GM21529 (cell line): Measurements from ENCODE around the gene TOP3B.
"Not testable (repeated sequence)": the region's sequence is repeated elsewhere in the genome, so short reads cannot be mapped to it uniquely, and the experiment has no call there.

ENCODE experiments used
- ATAC-seq: cut with Tn5 transposase; IDR thresholded peaks from one replicate; pipeline ENCODE4 v1.9.1; 2021; ENCODE audit not compliant: unreplicated experiment

The TOP3B gene

DNA sequence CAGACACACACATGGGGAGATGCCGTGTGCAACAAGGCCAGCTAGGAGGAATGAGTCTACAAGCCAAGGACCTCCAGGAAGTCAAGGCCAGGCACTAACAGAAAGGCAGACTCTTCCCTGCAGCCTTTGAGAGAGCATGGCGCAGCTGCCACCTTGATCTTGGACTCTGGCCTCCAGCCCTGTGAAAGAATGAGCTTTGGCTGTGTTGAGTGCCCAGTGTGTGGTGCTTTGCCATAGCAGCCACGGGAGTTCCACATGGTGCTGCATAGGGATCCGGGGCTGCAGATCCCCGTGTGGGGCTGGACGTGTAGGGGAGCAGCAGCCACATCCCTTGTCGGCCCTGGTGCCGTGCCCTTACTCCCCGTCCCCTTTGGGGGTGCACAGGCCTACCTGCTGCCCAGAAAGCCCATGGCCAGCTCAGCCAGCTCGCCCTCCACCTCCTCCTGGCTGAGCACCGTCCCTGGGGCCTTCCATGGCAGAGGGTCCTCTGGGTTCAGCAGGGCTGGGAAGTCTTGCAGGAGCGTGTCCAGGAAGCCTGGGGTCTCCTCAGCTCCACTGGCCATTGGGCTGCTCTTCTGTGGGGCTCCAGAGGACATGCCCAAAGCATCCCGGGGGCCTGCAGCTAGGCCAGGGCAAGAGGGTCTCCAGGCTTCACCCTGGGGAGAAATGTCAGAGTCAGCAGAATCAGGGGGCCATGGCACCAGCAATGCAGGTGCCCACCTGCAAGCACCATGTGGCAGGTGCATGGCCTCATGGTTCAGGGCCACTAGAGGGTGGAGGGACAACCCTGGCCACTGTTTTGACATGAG lies 36.9 kb downstream of the TOP3B start:
- ATAC-seq = no peak

DNA sequence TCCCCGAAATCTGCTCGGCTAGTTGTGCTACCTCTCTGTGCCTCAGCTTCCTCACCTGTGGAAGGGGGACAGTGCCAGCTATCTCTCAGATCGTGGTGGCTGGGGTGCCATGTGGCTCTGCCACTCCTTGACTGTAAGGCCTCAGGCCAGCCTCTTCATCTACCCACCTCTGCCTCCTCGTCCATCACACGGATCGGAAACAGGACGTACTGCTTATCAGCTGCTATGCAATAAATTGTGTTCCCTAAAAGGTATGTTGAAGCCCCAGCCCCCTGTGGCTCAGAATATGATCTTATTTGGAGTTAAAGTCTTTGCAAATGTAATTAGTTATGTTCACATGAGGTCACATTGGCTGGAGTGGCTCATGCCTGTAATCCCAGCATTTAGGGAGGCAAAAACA lies 37.7 kb downstream of the TOP3B start:
- ATAC-seq = no peak

- no peak for ATAC-seq
Measured at GRCh38 chr22:21943571-21944448, 38.8 kb downstream of the TOP3B start.

GRCh38 chr22:21942407-21943343 lies 39.9 kb downstream of the TOP3B start:
- ATAC-seq = no peak

DNA sequence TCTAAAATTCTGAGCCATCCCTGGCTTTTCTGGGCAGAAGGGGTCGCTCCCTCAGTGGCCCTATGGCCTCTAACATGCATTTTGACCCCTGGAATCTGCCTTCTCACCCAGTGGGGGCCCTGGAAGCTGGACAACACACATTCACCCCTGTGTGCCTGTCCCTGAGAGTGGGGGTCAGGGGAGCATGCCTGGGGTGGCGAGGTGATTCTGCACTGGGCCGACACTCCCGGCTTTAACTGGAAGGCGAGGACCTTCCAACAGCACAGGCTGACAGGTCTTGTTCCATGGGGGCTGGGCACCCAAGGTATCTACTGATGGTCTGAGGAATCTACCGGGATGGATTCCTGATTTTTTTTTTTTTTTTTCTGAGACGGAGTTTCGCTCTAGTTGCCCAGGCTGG lies 40.7 kb downstream of the TOP3B start:
- ATAC-seq = no peak

DNA sequence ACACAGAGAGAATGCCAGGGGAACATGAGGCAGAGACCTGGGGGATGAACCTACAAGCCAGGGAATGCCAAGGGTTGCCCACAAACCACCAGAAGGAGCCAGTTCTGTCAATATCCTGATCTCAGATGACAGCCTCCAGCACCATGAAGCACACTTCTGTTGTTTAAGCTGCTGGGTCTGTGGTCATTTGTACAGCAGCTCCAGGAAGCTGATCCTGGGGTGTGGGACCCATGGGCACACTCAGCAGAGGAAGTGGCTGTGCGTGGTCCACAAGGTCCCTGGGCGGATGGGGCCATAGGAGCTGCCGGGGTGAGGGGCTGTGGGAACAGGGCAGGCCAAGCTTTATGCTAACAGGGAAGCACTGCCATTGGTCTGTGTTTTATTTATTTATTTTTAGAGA lies 42.1 kb downstream of the TOP3B start:
- ATAC-seq = no peak

- not testable (repeated sequence) for ATAC-seq
Measured at GRCh38 chr22:21939935-21940334, 42.7 kb downstream of the TOP3B start.

DNA sequence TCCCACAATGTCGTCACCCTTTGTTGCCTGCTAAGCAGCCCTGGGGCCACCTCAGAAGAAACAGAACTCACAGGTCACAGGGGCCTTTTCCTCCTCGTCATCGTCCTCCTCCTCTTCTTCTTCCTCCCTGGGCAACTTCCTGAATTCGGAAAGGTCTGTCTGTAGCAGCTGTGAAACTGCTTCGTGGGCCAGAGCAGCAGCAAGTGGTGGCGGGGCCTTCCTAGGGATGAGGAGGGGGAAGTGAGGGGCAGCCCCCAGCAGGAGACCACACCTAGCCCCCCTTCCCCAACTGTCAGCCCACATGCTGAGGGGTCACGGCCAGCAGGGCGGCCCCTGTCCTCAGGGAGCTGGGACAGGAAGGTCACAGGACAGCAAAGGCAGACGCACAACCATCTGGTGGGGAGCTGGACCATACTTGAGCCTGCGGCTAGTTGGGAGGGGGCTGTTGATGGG lies 43.1 kb downstream of the TOP3B start:
- ATAC-seq = no peak

- ATAC-seq = no peak
Measured at GRCh38 chr22:21938906-21939305, 43.7 kb downstream of the TOP3B start.

GRCh38 chr22:21938071-21938822 lies 44.3 kb downstream of the TOP3B start:
- ATAC-seq = peak; percentile 91

DNA sequence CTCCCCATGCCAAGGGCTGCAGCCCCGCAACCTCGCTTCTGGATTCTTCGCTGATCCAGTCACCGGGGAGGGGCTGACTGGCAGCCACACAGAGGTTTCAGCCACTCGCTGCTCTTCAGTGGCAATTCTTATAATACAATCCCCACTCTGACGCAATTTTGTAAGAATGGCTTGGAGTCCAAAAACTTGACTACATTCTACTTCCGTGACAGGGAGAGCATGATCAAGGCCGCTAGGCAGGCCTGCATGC lies 44.8 kb downstream of the TOP3B start:
- no peak for ATAC-seq

GRCh38 chr22:21937041-21937820 lies 45.4 kb downstream of the TOP3B start:
- ATAC-seq = no peak

GRCh38 chr22:21936151-21936775 lies 46.3 kb downstream of the TOP3B start:
- no peak for ATAC-seq

DNA sequence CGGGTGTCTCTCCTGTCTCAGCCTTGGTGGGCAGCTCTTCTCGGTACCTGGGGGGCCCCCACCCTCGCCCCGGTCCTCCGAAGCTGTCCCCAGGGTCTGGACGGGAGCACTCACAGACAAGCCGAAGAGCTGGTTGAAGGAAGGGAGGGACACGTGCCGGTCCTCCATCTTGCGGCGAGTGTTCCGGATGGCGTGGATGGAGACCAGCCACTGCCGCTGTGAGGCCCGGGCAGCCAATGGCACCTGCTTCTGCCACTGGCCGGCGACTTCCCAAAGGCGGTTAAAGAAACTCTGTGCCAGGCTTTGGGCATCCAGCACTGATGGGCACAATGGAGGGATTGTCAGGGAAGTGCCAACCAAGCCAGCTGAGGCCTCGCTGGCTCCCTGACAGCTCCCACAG lies 48.7 kb downstream of the TOP3B start:
- no peak for ATAC-seq

DNA sequence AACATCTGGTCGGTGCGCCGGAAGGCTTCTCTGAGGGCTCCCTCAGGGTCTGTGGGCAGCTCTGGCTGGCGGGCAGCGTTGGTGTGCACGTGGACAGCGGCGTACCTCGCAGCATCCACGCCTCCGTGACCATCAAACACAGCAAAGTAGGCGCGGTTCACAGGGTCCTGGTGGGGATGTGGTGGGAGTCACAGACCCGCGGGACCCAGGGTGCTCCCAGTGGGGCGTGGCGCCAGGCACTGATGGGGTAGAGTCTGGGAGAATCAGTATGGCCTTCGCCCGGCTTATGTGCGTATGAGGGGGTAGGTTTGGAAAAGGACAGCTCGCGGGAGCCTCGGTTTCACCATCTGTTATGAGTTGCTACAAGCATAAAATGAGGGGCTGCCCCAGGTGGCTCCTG lies 49.2 kb downstream of the TOP3B start:
- ATAC-seq = no peak

- ATAC-seq = no peak
Measured at GRCh38 chr22:21932347-21932746, 50.2 kb downstream of the TOP3B start.

GRCh38 chr22:21931056-21931455 lies 51.5 kb downstream of the TOP3B start:
- ATAC-seq = no peak

GRCh38 chr22:21929253-21929652 lies 53.3 kb downstream of the TOP3B start:
- no peak for ATAC-seq

DNA sequence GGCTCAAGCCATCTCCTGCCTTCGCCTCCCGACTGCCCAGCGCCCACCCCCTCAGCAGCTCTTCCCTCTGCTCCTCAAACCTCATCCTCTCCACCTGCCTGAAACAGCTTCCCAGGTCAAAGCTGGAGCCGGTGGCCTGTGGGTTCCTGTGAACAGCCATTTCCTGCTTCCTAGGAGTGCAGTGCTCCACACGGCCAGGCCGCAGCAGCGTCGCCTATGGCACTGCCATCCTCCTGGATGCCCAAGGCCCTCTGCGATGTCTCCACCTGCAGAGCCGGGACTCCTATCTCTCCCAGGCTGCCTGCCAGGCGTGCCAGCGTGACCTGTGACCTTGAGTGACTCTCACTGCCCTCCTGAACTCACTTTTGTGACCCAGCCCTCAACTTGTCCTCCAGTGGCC lies 54.5 kb downstream of the TOP3B start:
- no peak for ATAC-seq
